B cell (primary cell): ENCODE data around the gene TTC38.

Experiments
- CTCF ChIP-seq: fragments of 200-600 bp; IDR thresholded peaks from one replicate; pipeline ENCODE4 v1.8.0; 2022; ENCODE audit warnings: antibody characterized with exemption, mild to moderate bottlenecking
- EZH2 ChIP-seq: IDR thresholded peaks from 2 replicates; pipeline ENCODE4 v1.6.1; 2012; ENCODE audit warnings: borderline replicate concordance, low read depth, mild to moderate bottlenecking, moderate library complexity, low read length; ENCODE audit not compliant: insufficient read depth, poor library complexity, severe bottlenecking

GRCh38 chr22:46230262-46230901 lies 37.4 kb upstream of the TTC38 start:
- no peak for TF ChIP-seq CTCF
- TF ChIP-seq EZH2, result no peak
